ENCODE data around the gene KLF13.

KLF13 gene

DNA sequence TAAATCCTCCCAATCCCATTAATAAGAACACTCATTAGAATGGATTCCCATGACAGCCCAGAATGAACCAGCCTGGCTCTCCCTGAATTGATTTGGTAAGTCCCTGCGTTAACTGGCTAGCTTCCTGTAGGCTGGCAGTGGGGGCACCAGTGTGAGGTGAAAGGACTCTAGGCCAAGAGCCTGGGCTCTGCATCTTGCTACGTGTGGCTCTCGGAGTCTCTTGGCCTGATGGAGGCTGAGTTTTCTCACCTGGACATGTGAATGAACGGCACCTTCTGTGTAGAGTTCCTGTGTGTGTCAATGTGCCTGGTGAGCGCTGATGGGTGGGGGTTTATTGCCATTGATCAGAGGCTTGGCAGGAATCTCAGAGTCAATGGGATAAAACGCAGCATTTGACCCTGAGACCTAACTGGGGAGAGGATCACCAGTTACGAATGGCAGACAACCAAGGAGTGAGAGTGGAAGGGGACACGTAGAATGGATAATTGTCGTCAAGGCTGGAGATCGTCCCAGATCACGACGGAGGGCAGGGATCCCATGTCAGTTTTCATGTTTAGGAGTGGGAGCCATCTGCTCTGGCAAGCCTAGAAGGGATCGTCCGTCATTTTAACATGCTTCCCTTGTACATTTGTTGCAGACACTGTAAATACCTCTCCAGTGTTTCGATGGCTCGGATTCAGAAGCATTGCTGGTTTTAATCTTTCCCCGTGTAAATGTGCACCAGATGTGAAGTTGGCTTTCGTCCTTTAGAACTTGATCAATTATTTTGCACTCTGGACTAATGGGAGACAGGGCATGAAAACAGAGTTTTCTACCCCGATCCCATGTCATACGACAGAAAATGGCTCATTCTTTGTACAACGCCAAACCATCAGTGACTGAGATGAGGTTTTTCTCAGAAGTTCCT lies 9.0 kb upstream of the KLF13 start:
- Histone ChIP-seq H3K9me2 (replicated peaks; ENCODE audit: control insufficient read depth, low read length) (no peaks in the 10 kb centered on the region), H3K27ac (ENCODE audit: low read depth, low read length) (no peak overlapping the region), H3K9me3 (ENCODE audit: control insufficient read depth, insufficient read depth, low read length) (peaks cover 4% of the 10 kb centered on the region; the same call in 1 of the 2 replicates), H3K4me1 (ENCODE audit: control insufficient read depth, low read length) (peaks cover 18% of the 10 kb centered on the region), H4K20me1 (ENCODE audit: control insufficient read depth, insufficient read depth, low read depth, low read length) (no peaks in the 10 kb centered on the region), H3K4me2 (ENCODE audit: low read length) (no peak overlapping the region), H3K4me3 (ENCODE audit: low read length) (no peak overlapping the region), H3F3A (ENCODE audit: control insufficient read depth, insufficient read depth) (no peaks in the 10 kb centered on the region), H3K79me2 (ENCODE audit: control insufficient read depth, low read length) (no peaks in the 10 kb centered on the region), H3K36me3 (ENCODE audit: control insufficient read depth, low read length) (no peaks in the 10 kb centered on the region), H3K27me3 (ENCODE audit: control insufficient read depth, low read length) (no peaks in the 10 kb centered on the region)
- no peak for TF ChIP-seq EZH2phosphoT487 (IDR thresholded peaks at IDR 0.05; ENCODE audit: borderline replicate concordance, low read length)
- TF ChIP-seq, protein P1, sequence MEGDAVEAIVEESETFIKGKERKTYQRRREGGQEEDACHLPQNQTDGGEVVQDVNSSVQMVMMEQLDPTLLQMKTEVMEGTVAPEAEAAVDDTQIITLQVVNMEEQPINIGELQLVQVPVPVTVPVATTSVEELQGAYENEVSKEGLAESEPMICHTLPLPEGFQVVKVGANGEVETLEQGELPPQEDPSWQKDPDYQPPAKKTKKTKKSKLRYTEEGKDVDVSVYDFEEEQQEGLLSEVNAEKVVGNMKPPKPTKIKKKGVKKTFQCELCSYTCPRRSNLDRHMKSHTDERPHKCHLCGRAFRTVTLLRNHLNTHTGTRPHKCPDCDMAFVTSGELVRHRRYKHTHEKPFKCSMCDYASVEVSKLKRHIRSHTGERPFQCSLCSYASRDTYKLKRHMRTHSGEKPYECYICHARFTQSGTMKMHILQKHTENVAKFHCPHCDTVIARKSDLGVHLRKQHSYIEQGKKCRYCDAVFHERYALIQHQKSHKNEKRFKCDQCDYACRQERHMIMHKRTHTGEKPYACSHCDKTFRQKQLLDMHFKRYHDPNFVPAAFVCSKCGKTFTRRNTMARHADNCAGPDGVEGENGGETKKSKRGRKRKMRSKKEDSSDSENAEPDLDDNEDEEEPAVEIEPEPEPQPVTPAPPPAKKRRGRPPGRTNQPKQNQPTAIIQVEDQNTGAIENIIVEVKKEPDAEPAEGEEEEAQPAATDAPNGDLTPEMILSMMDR (IDR thresholded peaks at IDR 0.05; ENCODE audit: low read depth, low read length, poor library complexity, severe bottlenecking), result no peak

DNA sequence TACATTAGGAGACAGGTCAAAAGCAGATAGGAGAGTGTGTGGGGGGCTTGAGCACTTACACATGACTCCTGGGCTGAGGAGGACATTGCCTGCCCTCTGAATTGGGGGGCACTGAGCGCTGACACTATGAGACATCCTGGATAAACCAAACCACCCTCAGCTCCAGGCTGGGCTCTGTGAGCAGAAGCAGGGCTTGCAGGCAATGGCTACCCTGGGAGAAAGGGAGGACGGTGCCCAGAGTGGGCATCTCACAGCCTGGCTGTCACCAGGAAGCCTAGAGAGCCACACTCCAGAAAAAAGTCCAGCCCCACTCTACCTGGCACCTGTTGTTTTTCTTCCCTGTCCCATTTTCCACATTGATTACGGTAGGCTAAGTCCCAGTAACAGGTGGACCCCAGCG lies 8.2 kb upstream of the KLF13 start:
- Histone ChIP-seq H3K9me3 (ENCODE audit: control insufficient read depth, insufficient read depth, low read length) (peaks cover 4% of the 10 kb centered on the region; the same call in 1 of the 2 replicates), H3K27me3 (ENCODE audit: control insufficient read depth, low read length) (no peaks in the 10 kb centered on the region), H3K4me3 (ENCODE audit: low read length) (no peak overlapping the region), H3F3A (ENCODE audit: control insufficient read depth, insufficient read depth) (peaks cover 3% of the 10 kb centered on the region; the same call in 1 of the 2 replicates), H3K36me3 (ENCODE audit: control insufficient read depth, low read length) (no peaks in the 10 kb centered on the region), H3K79me2 (ENCODE audit: control insufficient read depth, low read length) (no peaks in the 10 kb centered on the region), H3K9me2 (replicated peaks; ENCODE audit: control insufficient read depth, low read length) (no peaks in the 10 kb centered on the region), H3K4me1 (ENCODE audit: control insufficient read depth, low read length) (peaks cover 19% of the 10 kb centered on the region), H3K4me2 (ENCODE audit: low read length) (no peak overlapping the region), H3K27ac (ENCODE audit: low read depth, low read length) (no peak overlapping the region), H4K20me1 (ENCODE audit: control insufficient read depth, insufficient read depth, low read depth, low read length) (no peaks in the 10 kb centered on the region)
- TF ChIP-seq EZH2phosphoT487 (IDR thresholded peaks at IDR 0.05; ENCODE audit: borderline replicate concordance, low read length), result no peak
- TF ChIP-seq, protein P1 (IDR thresholded peaks at IDR 0.05; ENCODE audit: low read depth, low read length, poor library complexity, severe bottlenecking), result no peak

GRCh38 chr15:31320022-31320421 lies 6.6 kb upstream of the KLF13 start:
- Histone ChIP-seq H3K4me3 (ENCODE audit: low read length) (no peak overlapping the region), H3F3A (ENCODE audit: control insufficient read depth, insufficient read depth) (peaks cover 7% of the 10 kb centered on the region; the same call in 1 of the 2 replicates), H3K79me2 (ENCODE audit: control insufficient read depth, low read length) (peaks cover 8% of the 10 kb centered on the region), H3K9me2 (replicated peaks; ENCODE audit: control insufficient read depth, low read length) (no peaks in the 10 kb centered on the region), H3K4me1 (ENCODE audit: control insufficient read depth, low read length) (peaks cover 35% of the 10 kb centered on the region), H4K20me1 (ENCODE audit: control insufficient read depth, insufficient read depth, low read depth, low read length) (no peaks in the 10 kb centered on the region), H3K27ac (ENCODE audit: low read depth, low read length) (no peak overlapping the region), H3K4me2 (ENCODE audit: low read length) (no peak overlapping the region), H3K9me3 (ENCODE audit: control insufficient read depth, insufficient read depth, low read length) (peaks cover 4% of the 10 kb centered on the region; the same call in 1 of the 2 replicates), H3K36me3 (ENCODE audit: control insufficient read depth, low read length) (peaks cover 6% of the 10 kb centered on the region), H3K27me3 (ENCODE audit: control insufficient read depth, low read length) (no peaks in the 10 kb centered on the region)
- no peak for TF ChIP-seq EZH2phosphoT487 (IDR thresholded peaks at IDR 0.05; ENCODE audit: borderline replicate concordance, low read length)
- TF ChIP-seq, protein P1 (IDR thresholded peaks at IDR 0.05; ENCODE audit: low read depth, low read length, poor library complexity, severe bottlenecking), result no peak
